Colonic mucosa (tissue), 4 donors: ENCODE results near the gene TACC2. TPM values are rescaled to one million over a fixed set of nuclear protein-coding genes. Genes with fewer than 3 reads are reported as not detected.
A peak's percentile ranks its signal among the peaks of the same experiment; 100 is the strongest.

Source experiments
- DNase-seq: peaks from one replicate; pipeline ENCODE4 v3.0.0-alpha.2; 2020
- H3K27ac ChIP-seq: fragments of 200-600 bp; one replicate; pipeline ENCODE4 v1.8.0; 2021
- H3K27me3 ChIP-seq: fragments of 200-600 bp; one replicate; pipeline ENCODE4 v1.8.0; 2021
- H3K36me3 ChIP-seq: fragments of 200-600 bp; one replicate; pipeline ENCODE4 v1.8.0; 2021
- H3K4me1 ChIP-seq: fragments of 200-600 bp; one replicate; pipeline ENCODE4 v1.8.0; 2021; ENCODE audit warnings: mild to moderate bottlenecking
- H3K4me3 ChIP-seq: fragments of 200-600 bp; one replicate; pipeline ENCODE4 v1.8.0; 2021
- H3K9ac ChIP-seq, 2 donors: one replicate each; pipeline ENCODE4 v1.7.0; 2013; ENCODE audit warnings: control low read depth in 2 of 2, low read depth in 2 of 2, low read length in 2 of 2
- H3K9me3 ChIP-seq: fragments of 200-600 bp; one replicate; pipeline ENCODE4 v1.8.0; 2021
- intact Hi-C: fragments of 100-400 bp; cut with DNase I; formaldehyde crosslinking; loops from one replicate; pipeline ENCODE4 v1.14.1; 2022
- total RNA-seq, 2 donors: library from RNA; stranded (reverse); fragmentation: NEBNext Ultra II Directional in 1 of 2; extraction: Animal tissue kit (Norgen Biotek cat#: 25700) in 1 of 2; gene quantifications; one replicate each; pipeline ENCODE4 v1.2.1, GENCODE V29; 2021
- TF ChIP-seq, protein P1 (sequence below): fragments of 200-600 bp; IDR thresholded peaks from one replicate; pipeline ENCODE4 v1.8.0; 2022; ENCODE audit warnings: antibody characterized with exemption, mild to moderate bottlenecking
- donor health status: healthy.
- donor health status: DM: no; HTN: no; CAD: no.
- donor health status: DM: no; HTN: no; CAD: no.

Gene TACC2
- total RNA-seq, 2 donors from 2014 or later = 90.0 to 93.2 TPM

DNA sequence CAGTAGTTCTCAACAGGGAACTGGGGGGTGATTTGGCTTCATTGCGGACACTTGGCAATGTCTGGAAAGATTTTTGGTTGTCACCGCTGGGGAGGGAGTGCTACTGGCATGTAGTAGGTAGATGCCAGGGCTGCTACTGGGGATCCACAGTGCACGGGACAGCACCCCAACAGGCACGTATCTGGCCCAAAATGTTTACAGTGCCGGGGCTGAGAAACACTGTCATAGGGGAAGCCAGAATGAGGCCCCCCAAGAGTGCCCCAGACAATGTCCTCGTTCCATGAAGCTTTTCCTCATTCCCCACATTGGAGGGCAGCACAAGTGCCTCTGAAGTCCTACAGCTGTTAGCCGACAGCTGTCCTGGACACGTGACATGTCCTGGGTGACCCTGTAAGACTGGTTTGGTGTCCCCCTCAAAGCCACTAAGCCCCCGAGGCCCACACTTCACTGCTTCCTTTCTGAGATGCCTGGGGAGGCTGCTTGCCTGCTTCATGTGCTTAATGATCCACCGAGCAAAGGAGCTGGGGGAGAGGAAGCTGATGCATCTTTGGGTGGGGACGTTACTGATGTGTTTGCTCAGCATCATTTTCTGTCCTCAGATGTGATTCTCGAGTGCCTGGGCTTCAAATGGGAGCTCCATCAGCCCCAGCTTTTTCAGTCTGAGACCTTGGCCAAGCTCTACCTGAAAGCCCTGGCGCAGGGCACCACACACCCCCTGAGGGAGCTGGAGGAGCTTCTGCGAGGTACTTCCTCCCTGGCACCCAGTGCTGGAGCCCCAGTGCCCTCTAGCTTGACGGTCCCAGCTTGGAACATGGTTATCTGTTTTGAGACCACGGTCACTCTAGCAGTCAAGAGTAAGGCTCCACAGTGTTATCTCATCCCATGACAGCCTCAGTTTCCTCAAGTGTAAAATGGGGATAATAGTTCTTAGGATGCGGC lies 296.8 kb downstream of the TACC2 start:
- Histone ChIP-seq H3K36me3 (no peaks in the 10 kb centered on the region), H3K9me3 (no peaks in the 10 kb centered on the region), H3K27ac (no peak overlapping the region), H3K4me3 (no peak overlapping the region), H3K4me1 (no peaks in the 10 kb centered on the region), H3K27me3 (no peaks in the 10 kb centered on the region), H3K9ac (no peak overlapping the region)
- TF ChIP-seq, protein P1, sequence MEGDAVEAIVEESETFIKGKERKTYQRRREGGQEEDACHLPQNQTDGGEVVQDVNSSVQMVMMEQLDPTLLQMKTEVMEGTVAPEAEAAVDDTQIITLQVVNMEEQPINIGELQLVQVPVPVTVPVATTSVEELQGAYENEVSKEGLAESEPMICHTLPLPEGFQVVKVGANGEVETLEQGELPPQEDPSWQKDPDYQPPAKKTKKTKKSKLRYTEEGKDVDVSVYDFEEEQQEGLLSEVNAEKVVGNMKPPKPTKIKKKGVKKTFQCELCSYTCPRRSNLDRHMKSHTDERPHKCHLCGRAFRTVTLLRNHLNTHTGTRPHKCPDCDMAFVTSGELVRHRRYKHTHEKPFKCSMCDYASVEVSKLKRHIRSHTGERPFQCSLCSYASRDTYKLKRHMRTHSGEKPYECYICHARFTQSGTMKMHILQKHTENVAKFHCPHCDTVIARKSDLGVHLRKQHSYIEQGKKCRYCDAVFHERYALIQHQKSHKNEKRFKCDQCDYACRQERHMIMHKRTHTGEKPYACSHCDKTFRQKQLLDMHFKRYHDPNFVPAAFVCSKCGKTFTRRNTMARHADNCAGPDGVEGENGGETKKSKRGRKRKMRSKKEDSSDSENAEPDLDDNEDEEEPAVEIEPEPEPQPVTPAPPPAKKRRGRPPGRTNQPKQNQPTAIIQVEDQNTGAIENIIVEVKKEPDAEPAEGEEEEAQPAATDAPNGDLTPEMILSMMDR = no peak
- no peak for DNase-seq
- intact Hi-C loops = loop anchor here (10.0 kb wide), 1 partner anchor 419 kb away; no protein-coding TSS in a partner anchor

DNA sequence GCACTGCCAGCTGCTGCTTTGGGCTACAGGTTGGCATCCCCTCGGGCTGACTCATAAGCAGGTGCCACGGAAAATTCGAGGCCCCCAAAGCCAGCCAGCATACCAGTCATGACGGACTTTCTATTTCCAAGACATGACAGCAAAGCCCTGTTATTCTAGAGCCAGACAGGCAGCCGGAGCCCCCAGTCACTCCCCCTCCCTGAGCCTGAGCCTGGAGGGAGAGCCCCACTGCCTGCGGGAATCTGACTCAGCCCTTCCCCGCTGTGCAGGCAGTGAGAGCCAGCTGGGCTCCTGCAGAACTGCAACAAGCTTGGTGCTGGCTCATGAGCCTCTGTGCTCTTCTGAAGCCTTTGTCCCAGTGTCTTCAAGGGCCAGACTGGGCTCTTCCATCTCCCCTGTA lies 297.9 kb downstream of the TACC2 start:
- Histone ChIP-seq H3K9ac (no peak overlapping the region), H3K27me3 (no peaks in the 10 kb centered on the region), H3K27ac (peak overlapping the region; percentile 26), H3K4me3 (no peak overlapping the region), H3K36me3 (no peaks in the 10 kb centered on the region), H3K9me3 (no peaks in the 10 kb centered on the region), H3K4me1 (no peaks in the 10 kb centered on the region)
- TF ChIP-seq, protein P1 = no peak
- no peak for DNase-seq
- intact Hi-C loops = loop anchor here (10.0 kb wide), 1 partner anchor 418 kb away; no protein-coding TSS in a partner anchor

DNA sequence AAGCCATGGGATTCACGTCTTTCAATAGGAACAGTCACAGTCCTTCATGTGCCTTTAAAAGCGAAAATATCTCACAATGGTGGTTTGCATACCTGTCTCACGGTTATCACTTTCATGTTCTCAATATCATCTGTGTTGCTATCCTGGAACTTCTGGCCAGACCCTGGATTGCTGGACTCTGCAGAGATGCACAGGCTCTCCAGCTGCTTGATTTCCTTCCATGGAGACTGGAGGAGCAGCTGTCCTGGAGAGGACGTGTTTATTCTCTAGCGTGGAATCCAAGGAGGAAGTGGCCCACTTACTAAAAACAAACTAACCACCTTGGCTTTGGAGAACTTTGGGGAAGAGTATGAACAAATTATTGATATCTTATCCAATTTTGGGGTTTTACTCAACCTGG lies 298.6 kb downstream of the TACC2 start:
- Histone ChIP-seq H3K27me3 (no peaks in the 10 kb centered on the region), H3K36me3 (no peaks in the 10 kb centered on the region), H3K27ac (peak overlapping the region; percentile 26), H3K4me3 (no peak overlapping the region), H3K9me3 (no peaks in the 10 kb centered on the region), H3K9ac (no peak overlapping the region), H3K4me1 (no peaks in the 10 kb centered on the region)
- no peak for DNase-seq
- intact Hi-C loops = loop anchor here (10.0 kb wide), 1 partner anchor 417 kb away; no protein-coding TSS in a partner anchor
- TF ChIP-seq, protein P1 = no peak

DNA sequence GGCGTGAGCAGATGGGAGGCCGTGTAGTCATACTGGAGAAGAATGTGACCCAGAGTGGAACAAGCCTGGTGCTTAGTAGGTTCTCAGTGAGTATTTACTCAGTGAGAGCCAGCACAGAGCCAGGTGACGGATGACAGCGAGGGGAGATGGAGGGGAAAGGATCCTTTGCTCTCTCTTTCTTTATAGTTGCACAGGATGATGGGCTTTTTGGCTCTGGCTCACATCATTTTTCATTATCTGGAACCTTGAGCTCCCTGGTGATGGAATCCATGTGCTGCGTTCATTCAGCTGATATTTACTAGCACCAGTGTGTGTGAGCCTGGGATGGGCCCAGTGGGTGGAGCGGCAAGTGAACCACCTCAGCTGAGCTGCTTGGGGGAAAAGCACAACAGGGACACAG lies 299.3 kb downstream of the TACC2 start:
- no peaks in the 10 kb centered on the region for H3K4me1 ChIP-seq
- H3K4me3 ChIP-seq = no peak overlapping the region
- no peaks in the 10 kb centered on the region for H3K27me3 ChIP-seq
- H3K9ac ChIP-seq = no peak overlapping the region
- H3K36me3 ChIP-seq = no peaks in the 10 kb centered on the region
- TF ChIP-seq, protein P1 = no peak
- intact Hi-C loops = loop anchor here (10.0 kb wide), 1 partner anchor 417 kb away; no protein-coding TSS in a partner anchor
- H3K27ac ChIP-seq = no peak overlapping the region
- no peak for DNase-seq
- no peaks in the 10 kb centered on the region for H3K9me3 ChIP-seq

DNA sequence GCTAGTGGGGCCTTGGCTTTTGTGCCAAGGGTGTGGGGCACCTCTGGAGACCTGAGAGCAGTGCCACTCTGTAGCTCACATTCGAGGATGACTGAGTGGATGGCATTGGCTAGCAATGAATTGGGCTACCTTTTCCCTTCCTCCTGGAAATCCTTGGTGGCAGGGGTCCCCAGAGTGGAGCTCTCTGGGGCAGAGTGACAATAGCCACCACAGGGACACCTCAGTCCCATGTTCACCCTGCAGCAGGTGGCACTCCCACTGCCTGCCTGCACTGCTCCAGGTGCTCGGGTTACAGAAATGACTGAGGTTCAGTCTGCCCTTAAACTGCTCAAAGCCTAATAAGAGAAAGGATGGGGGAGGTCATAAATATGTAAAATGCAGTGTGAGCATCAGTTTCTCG lies 300.0 kb downstream of the TACC2 start:
- no peak overlapping the region for H3K4me3 ChIP-seq
- no peaks in the 10 kb centered on the region for H3K4me1 ChIP-seq
- H3K9me3 ChIP-seq = no peaks in the 10 kb centered on the region
- H3K36me3 ChIP-seq = no peaks in the 10 kb centered on the region
- H3K27me3 ChIP-seq = no peaks in the 10 kb centered on the region
- H3K27ac ChIP-seq = no peak overlapping the region
- no peak for DNase-seq
- TF ChIP-seq, protein P1 = no peak
- intact Hi-C loops = loop anchor here (10.0 kb wide), 1 partner anchor 416 kb away; no protein-coding TSS in a partner anchor
- no peak overlapping the region for H3K9ac ChIP-seq
